T-helper 2 cell (primary cell): ENCODE results near the gene RBM8A.
A peak's percentile ranks its signal among the peaks of the same experiment; 100 is the strongest.
"Not testable (repeated sequence)": the region's sequence is repeated elsewhere in the genome, so short reads cannot be mapped to it uniquely, and the experiment has no call there.

Source experiments
- DNase-seq, 5 experiments: peaks; one replicate each; pipeline versions ENCODE4 v3.0.0 to v3.0.0-alpha.2; 2012 to 2022

The RBM8A gene

DNA sequence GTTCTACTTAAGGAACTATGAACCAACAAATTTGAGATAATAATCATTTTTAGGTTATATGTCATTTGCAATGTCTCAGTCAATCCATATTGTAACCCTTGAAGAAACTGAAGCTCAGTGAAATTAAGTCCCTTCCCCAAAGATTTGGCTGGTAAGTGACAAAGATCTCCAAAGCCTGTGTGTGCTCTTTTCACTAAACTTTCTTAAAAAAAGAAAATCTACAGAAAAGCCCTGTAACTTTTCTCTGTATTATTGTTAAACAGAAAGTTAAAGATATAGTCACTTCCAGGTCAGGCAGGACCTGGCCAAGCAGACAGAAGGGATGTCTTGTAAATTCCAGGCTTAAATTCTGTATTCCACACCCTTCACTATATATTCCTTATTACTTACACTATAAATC is 29.1 kb upstream of the RBM8A start:
- DNase-seq = no peak

DNA sequence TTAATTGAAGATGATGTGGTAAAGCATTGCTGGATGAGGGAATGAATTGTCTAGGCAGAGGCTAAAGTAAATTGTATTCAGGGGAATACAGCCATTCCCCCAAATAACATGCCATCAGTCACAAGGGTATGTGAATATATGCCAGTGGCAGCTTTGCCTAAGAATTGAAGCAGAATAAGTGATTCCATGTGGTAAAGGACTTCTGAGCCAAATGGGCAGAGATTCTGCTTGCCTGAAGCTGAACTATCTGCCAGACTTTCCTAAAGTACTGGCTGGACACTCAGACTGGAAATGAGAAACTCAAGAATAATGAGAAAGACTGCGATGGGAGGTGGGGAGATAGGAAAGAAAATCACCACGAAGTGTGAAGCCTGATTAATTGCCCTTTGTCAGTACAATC is 28.2 kb upstream of the RBM8A start:
- DNase-seq = no peak

DNA sequence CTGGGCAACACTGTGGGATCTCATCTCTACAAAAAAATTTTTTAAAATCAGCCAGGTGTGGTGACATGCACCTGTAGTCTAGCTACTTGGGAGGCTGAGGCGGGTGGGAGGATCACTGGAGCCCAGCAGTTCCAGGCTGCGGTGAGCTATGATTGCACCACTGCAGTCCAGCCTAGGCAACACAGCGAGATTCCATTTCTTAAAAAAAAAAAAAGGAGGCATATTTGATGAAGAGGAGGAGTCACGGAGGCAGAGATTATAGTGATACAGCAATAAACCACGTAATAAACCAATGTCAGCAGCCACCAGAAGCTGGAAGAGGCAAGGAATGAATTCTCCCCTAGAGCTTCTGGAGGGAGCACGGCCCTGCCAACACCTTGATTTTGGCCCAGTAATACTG is 26.6 kb upstream of the RBM8A start:
- DNase-seq = no peak

DNA sequence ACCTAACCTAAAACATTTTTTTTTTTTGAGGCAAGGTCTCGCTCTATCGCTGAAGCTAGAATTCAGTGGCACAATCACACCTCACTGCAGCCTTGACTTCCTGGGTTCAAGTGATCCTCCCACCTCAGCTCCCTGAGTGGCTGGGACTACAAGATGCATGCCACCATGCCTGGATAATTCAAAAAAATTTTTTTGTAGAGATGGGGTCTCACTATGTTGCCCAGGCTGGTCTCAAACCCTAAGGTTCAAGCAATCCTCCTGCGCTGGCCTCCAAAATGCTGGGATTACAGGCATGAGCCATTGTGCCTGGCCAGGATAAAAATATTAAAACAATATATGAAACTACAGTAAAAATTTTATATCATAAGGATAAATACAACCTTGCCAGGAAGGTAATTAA is 25.6 kb upstream of the RBM8A start:
- DNase-seq = no peak

DNA sequence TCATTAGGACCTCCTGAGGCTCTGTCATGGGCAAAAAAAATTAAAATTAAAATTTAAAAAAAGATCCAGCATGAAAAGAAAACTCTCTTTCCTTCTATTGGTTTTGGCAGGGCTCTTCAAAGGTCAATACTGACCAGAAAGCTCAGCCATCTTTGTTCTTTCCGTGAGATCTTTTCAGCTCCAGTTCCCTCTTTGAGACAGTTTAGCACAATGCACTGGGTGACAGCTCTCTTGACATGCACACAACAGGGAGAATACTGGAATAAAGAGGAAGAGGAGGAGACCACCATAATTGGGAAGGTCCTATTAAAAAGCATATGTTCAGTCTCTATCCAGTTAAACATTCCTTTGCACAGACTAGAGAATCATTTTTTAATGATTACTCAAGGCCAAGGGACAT is 24.2 kb upstream of the RBM8A start:
- DNase-seq = no peak

DNA sequence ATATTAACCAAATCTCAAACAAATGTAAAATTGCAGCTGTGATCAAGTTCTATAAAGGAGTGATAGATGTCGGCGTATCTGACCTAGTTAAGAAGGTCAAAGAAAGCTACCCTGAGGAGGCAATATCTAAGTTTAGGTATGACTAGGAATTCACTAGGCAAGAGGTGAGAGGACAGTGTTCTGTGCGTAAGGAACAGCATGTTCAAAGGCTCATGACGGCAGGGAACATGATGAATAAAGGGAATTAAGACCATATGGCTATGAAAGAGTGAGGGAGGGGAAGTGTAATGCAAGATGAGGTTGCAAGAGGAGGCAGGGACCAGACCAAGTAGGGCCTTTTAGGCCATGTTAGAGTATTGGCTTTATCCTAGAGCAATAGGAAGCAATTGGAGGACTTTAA is 21.9 kb upstream of the RBM8A start:
- DNase-seq = no peak

DNA sequence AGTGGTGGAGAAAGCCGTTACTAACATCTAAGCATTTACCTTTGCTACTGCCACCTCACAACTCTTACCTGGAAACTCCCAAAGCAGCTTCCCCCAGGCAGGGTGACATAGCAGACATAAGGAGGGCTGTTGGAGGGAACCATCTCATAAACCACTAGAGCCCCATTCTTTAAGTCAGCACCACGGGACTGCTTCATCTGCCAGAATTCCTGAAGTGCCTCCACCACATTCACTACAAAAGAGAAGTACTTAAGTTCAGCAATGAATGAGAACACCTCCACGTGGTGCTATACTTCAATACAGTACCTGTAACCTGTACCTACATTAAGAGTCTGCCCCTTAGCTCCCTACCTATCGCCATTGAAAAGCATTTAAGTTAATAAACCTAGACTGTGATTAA is 20.3 kb upstream of the RBM8A start:
- DNase-seq = no peak

DNA sequence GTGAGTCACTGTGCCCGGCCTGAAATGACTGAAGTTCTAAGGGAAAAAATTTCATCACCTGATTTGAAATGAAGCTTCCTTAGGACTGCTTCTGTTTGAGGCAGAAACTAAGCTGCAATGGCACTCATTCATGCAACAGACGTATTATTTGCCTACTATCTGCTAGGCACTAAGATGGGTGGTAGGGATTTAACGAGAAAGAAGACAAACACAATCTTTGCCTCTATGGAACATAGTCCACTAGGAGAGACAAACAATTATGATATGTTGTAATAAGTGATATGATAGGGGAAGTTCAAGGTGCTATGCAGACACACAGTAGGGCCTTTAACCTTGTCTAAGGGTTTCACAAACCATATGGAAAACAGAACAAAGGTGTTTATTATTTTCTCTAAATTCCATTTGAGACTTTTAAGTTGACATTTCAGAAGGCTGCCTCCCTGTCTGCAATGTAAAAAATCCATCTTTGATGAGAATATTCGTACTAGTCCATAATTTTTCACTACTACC is 19.2 kb upstream of the RBM8A start:
- DNase-seq = no peak

DNA sequence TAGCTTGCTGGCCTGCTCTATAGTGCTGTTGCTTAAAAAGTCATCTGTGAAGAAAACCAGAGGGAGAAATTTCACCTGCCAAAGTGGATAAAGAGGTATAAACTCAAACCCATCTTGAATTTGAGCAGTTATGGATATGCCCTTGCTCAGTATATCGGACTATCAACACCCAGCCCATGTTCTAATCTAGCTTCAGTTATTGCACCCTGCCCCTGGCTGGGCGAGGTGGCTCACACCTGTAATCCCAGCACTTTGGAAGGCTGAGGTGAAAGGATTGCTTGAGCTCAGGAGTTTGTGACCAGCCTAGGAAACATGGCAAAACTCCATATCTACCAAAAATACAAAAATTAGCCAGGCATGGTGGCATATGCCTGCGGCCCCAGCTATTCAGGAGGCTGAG is 17.2 kb upstream of the RBM8A start:
- no peak for DNase-seq

DNA sequence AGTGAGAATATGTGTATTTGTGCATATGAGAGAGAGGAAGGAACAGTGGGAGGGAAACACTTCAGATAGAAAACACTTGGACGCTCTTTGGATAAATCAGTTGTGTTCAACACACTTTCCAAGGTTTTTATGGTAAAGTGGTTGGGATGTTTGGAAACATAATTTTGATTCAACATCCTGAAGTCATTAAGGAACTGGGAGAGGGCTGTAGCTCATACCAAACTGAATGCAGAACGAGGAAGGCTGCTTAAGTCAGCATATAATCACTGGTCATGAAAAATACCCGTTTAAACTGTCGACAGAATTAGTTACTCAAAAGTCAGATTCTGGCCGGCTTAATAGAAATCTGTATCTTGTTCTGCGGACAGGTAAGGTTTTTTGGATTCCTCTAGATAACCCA is 15.6 kb upstream of the RBM8A start:
- DNase-seq = no peak

DNA sequence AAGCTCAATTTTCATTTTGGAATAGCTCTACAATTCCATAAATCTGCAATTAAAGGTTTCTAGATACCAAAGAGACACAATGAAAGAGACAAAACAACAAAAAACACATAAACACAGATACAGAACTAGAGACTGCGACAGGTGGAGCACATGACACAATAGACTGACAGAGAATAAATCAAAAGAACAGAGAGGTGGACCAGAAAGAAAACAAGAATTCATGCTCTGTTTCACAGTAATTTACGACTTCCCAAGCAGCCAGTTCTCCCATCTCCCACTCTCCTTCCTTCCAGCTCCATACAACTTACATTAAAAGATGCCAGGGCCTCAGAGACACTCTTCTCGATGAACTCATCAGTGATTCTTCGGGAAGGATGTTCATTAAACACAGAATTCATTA is 15.1 kb upstream of the RBM8A start:
- no peak for DNase-seq

DNA sequence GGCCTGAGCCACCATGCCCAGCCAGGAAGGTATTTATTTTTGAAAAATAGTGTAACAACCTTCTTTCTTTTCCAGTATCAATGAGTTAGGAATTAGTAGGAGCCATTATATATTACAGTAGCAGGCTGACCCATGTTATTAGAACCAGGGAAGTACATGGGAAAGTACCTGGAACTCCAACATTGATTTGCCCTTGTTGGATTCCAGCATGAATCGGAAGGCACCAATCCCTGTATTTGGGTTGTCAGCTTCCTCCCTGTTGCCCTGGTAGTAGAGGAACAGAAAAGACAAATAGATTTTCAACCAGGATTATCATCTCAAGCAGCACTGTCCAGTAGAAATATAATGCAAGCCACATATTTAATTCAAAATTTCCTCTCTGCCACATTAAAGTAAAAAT is 10.2 kb upstream of the RBM8A start:
- DNase-seq = no peak

DNA sequence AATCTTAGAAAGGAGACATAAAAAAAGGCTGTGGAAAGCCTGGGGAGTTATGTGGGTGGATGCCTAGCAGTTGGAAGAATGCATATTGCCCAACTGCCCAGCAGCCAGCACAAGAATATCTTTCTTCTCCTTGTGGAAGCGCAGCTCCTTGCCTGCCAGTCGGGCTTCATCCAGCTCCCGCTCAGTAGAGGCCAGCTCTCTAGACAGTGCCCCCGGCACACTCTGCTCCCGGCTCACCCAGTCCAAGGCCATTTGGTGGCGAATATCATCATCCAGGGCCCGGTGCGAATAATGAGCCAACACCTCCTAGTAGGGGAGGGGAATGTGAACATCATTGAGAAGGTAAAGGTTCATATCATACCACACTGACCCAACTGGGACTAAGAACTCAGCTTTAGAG is 9.0 kb upstream of the RBM8A start:
- no peak for DNase-seq

DNA sequence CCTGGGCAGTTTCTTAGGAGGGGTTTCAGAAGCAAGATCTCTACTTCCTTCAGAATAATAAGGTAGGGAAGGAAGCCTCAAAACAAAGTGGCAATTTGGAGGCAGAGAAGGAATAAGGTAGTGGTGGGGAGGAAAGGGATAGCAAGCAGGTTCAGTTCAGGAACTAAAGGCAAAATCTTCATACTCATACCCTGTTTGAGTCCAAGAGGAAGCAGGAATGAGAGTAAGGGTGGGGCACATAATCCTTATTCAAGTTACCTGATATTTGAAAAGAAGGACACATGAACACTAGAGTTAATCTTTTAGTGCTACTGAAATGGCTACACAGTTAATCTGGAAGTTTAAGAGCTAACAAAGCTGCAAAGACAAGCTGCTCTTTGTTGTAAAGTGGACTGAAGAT is 8.4 kb upstream of the RBM8A start:
- no peak for DNase-seq

DNA sequence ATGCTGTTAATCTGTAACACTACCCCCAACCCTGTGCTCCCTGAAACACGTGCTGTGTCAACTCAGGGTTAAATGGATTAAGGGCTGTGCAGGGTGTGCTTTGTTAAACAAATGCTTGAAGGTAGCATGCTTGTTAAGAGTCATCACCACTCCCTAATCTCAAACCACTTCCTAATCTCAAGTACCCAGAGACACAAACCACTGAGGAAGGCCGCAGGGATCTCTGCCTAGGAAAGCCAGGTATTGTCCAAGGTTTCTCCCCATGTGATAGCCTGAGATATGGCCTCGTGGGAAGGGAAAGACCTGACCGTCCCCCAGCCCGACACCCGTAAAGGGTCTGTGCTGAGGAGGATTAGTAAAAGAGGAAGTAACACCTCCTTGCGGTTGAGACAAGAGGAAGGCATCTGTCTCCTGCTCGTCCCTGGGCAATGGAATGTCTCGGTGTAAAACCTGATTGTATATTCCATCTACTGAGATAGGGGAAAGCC is 5.3 kb upstream of the RBM8A start:
- peak in 2 of 5 experiments; percentile 58 to 62 for DNase-seq

DNA sequence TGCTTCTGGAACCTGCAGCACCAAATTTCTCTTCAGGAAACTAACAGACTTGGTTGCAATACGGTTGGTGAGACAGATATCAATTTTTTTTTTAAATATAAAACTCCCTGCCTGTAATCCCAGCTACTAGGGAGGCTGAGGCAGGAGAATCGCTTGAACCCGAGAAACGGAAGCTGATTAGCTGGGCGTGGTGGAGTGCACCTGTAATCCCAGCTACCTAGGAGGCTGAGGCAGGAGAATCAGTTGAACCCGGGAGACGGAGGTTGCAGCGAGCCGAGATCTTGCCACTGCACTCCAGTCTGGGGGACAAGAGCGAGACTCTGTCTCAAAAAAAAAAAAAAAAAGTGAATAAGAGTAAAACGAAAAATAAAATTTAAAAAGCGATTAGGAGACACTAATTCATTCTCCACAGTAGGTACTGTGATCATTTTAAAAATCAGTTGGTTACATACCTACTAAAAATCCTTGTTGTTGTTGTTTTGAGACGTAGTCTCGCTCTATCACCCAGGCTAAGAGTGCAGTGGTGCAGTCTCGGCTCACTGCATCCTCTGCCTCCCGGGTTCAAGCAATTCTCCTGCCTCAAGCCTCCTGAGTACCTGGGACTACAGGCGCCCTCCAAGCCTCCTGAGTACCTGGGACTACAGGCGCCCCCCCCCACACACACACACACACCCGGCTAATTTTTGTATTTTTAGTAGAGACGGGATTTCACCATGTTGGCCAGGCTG is 796 bp upstream of the RBM8A start:
- DNase-seq = peak in 1 of 5 experiments; percentile 33

DNA sequence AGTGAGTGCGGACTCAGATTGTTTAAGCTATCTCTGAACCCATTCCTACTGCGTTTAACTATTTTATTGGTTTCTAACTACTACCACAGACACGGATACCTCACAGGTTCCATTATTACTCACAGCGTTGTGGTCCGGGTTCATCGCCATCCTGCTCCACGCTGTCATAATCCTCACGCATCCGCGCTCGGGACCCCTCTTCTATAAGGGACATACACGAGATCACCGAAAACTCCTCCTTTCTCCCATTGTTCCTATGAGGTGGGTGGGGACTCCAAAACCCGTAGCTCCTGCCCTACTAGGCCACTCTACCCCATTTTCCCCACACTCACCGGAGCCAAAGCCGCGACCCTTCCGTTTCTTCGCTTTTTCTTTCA is 610 bp downstream of the RBM8A start:
- peak in 2 of 5 experiments; percentile 39 to 75 for DNase-seq

DNA sequence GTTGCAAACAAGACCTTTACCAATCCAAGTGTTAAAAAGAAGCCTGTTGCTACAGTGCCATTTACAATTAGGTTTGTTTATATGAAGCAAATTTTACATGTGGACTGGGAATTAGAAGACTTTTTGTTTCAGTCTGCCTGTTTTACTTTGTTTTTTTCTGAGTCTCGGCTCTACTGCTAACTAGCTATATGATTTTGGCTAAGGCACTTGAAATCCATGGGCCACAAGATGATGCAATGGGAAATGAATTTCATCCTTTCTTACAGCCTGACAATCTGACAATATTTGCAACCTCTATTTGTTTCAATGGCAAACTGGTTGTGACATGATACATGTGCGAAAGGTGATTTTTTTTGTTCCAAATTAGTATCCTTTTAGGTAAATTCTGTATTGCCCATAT is 5.0 kb downstream of the RBM8A start:
- DNase-seq = no peak

DNA sequence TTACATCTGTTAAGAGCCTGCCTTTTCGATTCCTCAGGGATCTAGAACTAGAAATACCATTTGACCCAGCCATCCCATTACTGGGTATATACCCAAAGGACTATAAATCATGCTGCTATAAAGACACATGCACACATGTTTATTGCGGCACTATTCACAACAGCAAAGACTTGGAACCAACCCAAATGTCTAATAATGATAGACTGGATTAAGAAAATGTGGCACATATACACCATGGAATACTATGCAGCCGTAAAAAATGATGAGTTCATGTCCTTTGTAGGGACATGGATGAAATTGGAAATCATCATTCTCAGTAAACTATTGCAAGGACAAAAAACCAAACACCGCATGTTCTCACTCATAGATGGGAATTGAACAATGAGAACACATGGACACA is 7.0 kb downstream of the RBM8A start:
- not testable (repeated sequence) for DNase-seq

DNA sequence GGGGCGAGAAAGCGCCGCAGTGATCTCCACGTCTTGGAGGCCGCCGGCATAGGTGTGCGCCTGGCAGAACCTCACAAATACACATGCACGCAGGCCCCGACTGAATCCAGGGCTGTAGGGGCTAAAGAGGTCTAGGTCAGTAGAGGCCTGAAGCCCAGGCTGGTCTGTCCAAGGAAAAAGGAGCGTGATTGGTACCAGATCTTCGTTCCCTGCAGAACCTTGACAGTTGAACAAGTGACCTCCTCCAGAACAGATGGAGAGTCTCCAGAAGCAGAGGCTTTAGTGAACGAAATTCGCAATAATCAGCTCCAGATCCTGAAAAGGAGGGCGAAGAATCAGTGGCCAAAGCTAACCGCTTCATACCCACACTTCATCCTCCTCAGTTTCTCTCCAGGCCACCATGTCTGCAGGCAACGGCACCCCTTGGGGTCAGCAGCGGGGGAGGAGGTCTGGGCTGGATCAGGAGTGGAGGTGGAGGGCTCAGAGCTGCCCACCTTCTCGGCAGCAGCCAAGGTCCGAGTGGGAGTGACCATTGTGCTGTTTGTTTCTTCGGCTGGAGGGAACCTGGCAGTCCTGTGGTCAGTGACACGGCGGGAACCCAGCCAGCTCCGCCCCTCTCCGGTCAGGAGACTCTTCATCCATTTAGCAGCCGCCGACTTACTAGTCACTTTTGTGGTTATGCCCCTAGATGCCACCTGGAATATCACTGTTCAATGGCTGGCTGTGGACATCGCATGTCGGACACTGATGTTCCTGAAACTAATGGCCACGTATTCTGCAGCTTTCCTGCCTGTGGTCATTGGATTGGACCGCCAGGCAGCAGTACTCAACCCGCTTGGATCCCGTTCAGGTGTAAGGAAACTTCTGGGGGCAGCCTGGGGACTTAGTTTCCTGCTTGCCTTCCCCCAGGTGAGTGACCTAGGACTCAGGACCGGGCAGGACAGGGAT is 8.0 kb downstream of the RBM8A start:
- no peak for DNase-seq

DNA sequence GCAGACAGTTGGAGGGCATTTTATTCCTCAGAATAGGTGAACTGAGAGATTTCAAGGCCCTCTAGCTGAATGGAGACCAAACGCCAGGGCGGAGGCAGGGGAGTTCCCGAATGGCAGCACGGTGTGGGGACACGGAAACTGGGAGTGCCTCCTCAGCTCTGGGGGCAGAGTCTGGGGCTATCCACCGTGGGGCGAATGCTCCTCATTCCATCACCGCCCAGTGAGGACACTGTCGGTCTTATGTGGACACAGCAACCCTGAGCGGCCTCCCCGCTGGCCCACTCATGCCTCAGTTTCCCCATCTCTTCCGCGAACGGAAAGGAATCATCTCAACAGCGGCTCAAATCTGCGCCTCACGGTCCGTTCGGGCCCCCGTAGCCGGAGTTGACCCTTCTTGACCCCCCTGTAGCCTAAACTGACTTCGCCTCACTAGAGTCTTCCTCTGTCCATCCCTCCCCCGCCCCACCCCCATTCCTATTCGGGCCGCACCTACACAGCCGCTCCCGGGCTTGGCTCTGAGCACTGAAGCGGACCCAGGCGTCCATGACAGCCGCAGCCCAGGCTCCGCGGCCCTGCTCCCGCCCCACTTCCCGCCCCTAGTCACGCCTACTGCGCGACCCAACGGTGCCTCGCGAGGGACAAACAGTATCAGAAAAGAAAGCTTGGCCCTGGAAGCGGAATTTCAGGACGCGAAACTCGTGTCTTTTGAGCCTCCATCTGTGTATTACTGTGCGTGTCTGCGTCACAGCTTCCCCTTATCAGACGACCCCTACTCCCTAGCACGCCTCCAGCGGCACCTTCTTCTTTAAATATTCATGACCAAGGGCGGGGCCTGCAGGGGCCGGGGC is 8.9 kb downstream of the RBM8A start, which contains the start of gene PEX11B:
Gene PEX11B (minus strand): TSS at position 574 of the 848 bp plus-strand sequence. CDS start 29 bp downstream, at position 545.
- peak; percentile 81 to 94 (median 88) for DNase-seq

DNA sequence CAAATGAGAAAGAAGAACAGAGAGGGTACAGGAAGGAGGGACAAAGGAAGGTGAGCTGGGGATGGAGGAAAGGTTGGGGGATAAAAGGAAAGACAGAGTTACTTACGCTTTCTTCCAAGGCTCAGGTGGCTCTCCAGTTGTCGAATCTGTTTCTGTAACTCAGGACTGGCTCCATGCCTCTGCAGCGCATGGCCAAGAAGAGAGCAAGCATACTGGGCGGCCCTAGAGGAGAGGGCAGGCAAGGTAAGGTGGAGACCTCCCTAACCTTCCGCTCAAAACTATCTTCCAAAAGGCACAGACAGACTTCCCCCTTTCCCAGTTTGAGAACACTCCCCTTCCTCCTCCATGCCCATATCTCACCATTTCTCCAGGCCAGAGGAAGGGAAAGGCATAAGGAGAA is 9.7 kb downstream of the RBM8A start:
- no peak for DNase-seq

DNA sequence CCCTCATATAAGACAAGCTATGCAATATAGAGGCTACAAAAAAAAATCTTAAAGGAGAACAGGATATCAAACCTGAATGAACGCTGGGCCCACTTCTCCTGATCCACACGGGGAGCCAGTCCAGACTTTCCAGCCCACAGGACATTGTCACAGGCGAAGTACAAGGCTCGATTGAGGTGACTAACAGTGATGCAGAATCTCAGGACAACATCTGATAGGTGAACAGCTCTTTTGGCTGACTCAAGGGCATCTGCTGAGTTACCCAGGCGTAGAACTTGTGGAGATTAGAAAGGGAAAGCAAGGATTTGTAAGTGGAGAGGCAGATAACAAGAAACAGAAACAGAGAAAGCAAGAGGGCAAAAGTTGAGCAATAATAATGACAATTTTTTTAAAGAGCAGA is 10.5 kb downstream of the RBM8A start:
- DNase-seq = no peak
